Sciatic nerve (tissue), 2 donors: ENCODE measurements around the gene FNDC8. TPM values are rescaled to one million over a fixed set of nuclear protein-coding genes. Genes with fewer than 3 reads are reported as not detected.
"Not testable (repeated sequence)": the region's sequence is repeated elsewhere in the genome, so short reads cannot be mapped to it uniquely, and the experiment has no call there.

ENCODE experiments used
- ATAC-seq: fragments of 200-7000 bp; cut with Tn5 transposase; one replicate; pipeline ENCODE4 v1.9.1; 2020; ENCODE audit warnings: mild to moderate bottlenecking, moderate library complexity
- DNase-seq: peaks from one replicate; pipeline ENCODE4 v3.0.0-alpha.2; 2020; ENCODE audit warnings: low spot score
- intact Hi-C: fragments of 100-400 bp; cut with DNase I; formaldehyde crosslinking; loops from one replicate; pipeline ENCODE4 v1.14.2; 2022
- total RNA-seq: library from RNA; stranded (reverse); fragmentation: NEBNext Ultra II Directional; extraction: Animal tissue kit (Norgen Biotek cat#: 25700); gene quantifications from one replicate; pipeline ENCODE4 v1.2.1, GENCODE V29; 2021
- donor health status: DM: no; HTN: no; CAD: no.
- donor health status: DM: no; HTN: no; CAD: no.

Gene FNDC8
- total RNA-seq, 1 donor from 2014 or later, result not detected

GRCh38 chr17:35161281-35161761 lies 39.9 kb downstream of the FNDC8 start:
- ATAC-seq (no peak), DNase-seq (no peak)
- intact Hi-C loops, result no loop called here

DNA sequence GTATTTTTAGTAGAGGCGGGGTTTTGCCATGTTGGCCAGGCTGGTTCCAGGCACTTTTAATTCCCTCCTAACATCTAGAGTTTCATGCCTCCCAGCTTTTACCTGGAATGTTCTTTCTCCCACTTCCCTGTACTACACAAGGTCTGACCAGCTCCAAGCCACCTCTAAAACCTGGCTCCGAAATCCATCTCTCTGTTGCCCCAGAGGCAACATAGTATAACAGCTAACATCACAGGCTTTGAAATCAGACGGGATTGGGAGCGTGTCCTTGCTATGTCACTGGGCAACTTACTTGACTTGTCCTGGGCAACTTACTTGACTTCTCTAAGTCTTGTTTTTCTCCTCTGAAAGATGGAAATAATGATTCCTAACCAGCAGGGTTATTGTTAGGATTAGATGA lies 41.3 kb downstream of the FNDC8 start:
- no peak for ATAC-seq
- intact Hi-C loops, result no loop called here
- no peak for DNase-seq

- no peak for DNase-seq
- ATAC-seq, result no peak
- intact Hi-C loops, result no loop called here
Observed at GRCh38 chr17:35163886-35164285, 42.5 kb downstream of the FNDC8 start.

- intact Hi-C loops, result no loop called here
- DNase-seq, result no peak
- ATAC-seq, result no peak
Observed at GRCh38 chr17:35164716-35165115, 43.3 kb downstream of the FNDC8 start.

GRCh38 chr17:35166526-35166925 lies 45.1 kb downstream of the FNDC8 start:
- ATAC-seq (no peak), DNase-seq (peak; percentile 22)
- intact Hi-C loops, result no loop called here

- intact Hi-C loops, result no loop called here
- no peak for ATAC-seq
- peak; percentile 6 for DNase-seq
Observed at GRCh38 chr17:35167046-35167445, 45.6 kb downstream of the FNDC8 start.

DNA sequence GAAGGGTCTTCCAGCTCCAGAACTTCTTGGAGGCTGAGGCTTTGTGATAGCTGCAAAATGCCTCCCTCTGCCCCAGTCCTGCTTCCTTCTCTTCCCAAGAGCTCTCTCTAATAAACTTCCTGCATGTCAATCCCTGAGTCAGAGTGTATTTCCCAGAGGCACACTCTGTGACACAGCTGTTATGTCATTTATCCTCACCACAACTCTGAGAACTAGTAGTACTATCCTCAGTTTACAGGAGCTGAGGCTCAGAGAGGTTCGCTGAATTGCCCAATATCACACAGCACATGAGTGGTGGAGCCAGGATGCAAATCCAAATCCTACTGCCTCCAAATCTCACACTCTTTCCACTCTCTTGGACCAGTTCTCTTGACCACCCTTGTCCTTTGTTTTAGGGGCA lies 46.3 kb downstream of the FNDC8 start:
- ATAC-seq, result no peak

DNA sequence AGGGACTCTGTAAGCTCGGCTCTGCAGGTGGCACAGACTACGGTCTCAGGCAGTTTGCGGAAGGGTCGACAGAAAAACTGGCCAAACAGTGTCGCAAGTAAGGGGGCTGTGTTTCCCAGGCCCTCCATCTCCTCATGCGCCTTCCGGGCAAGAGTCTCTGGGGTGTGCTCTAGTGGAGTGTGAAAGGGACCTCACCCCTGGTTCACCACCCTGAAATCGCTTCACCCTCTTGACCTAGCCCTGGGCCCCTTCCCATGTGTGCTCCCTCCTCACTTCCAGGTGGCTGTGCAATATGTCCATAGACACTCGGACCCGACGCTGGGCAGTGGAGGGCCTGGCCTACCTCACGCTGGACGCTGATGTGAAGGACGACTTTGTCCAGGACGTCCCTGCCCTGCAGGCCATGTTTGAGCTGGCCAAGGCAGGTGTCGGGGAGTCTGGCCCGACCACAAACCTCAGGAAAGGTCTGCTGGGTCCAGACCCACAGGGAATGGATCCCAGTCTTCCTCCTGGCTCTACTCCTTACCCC lies 48.5 kb downstream of the FNDC8 start:
- no peak for ATAC-seq
- intact Hi-C loops, result no loop called here
- peak; percentile 34 for DNase-seq

More for the DNA sequence above, 46.3 kb downstream of the FNDC8 start:
- DNase-seq, result no peak
- intact Hi-C loops, result no loop called here

DNA sequence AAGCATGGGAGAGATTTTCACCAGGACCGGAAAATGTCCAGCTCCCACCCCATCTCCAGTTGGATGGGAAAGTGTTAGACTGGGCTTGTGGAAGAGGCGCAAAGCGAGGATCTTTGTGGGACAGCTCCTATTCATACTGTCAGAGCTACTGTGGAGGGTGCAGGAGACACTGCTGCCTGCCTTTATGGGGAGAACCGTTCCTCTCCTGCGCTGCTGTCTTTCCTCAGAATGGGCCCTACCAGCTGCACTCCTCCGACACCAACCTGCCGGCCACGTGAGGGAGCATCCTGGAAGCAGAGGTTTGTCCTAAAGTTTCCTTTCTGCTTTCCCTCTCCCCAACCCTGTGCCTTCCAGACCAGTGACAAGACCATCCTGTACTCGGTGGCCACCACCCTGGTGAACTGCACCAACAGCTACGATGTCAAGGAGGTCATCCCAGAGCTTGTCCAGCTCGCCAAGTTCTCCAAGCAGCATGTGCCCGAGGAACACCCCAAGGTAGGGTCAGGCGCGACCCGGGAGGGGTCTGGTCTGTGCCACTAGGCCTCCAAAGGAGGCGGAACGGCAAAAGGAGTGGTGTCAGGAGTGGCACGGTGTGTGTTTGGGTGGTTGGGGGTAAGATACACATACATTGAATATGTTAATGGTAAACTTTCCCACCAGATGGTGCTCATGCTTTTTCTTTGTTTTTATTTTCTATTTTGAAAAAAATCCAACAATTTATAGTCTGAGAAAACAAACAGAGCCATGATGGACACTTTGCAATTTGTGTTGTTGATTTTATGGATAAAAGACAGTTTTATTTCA lies 49.8 kb downstream of the FNDC8 start:
- DNase-seq, result peak; percentile 58
- peak; percentile 36 for ATAC-seq
- intact Hi-C loops, result no loop called here

DNA sequence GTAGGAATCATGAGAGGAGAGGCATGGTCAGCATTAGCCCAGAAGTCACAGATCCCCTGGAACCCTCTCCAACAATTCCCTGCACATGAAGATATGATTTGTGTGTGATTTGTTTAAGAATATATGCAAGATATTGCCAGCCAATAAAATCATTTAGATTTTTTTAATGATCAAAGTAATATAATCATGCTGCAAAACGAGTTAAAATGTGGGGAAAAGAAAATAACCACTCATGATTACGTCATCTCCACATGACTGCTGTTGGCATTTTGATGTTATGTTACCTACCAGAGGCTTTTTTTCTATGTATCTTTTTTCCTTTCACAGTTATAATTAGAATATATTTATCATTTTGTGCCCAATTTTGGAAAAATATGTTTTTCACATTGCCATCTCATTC lies 50.4 kb downstream of the FNDC8 start:
- intact Hi-C loops, result no loop called here
- DNase-seq (no peak), ATAC-seq (no peak)

DNA sequence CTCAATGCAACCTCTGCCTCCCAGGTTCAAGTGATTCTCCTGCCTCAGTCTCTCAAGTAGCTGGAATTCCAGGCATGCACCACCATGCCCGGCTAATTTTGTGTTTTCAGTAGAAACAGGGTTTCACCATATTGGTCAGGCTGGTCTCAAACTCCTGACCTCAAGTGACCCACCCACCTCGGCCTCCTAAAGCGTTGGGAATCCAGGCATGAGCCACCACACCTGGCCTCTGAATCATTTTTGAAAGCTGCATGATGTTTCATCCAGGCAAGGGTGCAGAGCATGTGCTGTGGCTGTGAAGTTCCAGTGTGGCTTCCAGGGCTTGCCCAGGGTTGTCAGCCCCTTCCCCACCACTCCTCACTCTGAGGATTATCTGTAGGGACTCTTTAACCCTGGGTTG lies 50.9 kb downstream of the FNDC8 start:
- ATAC-seq, intact Hi-C loops: not testable (repeated sequence)
- DNase-seq, result peak; percentile 7

DNA sequence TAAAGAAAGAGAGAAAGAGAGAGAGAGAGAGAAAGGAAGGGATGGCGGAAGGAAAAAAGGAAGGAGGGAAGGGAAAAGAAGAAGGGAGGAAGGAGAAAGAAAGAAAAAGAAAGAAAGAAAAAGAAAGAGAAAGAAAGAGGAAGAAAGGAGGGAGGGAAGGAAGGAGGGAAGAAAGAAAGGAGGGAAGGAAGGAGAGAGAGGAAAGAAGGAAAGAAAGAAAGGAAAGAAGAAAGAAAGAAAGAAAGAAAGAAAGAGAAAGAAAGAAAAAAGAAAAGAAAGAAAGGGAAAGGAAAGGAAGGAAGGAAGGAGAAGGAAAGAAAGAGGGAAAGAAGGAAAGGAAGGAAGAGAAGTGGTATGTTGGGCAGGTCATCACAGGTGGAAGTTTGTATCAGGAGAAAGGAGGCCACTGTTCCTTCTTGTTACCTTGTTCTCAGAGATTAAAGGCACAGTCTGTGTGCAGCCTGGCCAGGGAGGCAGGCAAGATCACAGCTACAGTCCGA lies 53.5 kb downstream of the FNDC8 start:
- intact Hi-C loops, result no loop called here
- ATAC-seq (no peak), DNase-seq (no peak)

GRCh38 chr17:35175638-35176415 lies 54.4 kb downstream of the FNDC8 start:
- ATAC-seq (no peak), DNase-seq (no peak)
- intact Hi-C loops, result no loop called here

- ATAC-seq, result no peak
- no peak for DNase-seq
- intact Hi-C loops, result no loop called here
Observed at GRCh38 chr17:35176897-35177296, 55.5 kb downstream of the FNDC8 start.

- DNase-seq, intact Hi-C loops, ATAC-seq: not testable (repeated sequence)
Observed at GRCh38 chr17:35179379-35179778, 58.0 kb downstream of the FNDC8 start.

Other genes starting within 250 kb of the FNDC8 start
- 2.9 TPM for gene CCT6B, start 160.2 kb upstream of the FNDC8 start, total RNA-seq
- 21.3 TPM for gene ZNF830, start 160.1 kb upstream of the FNDC8 start, total RNA-seq
- 35.2 TPM for gene LIG3, start 141.1 kb upstream of the FNDC8 start, total RNA-seq
- gene RFFL, start 57.9 kb upstream of the FNDC8 start, total RNA-seq, result 23.3 TPM
- gene RAD51D, start 1.8 kb upstream of the FNDC8 start, total RNA-seq, result 16.9 TPM
- gene NLE1, start 20.7 kb downstream of the FNDC8 start, total RNA-seq, result 13.5 TPM
- 0.04 TPM for gene UNC45B, start 26.2 kb downstream of the FNDC8 start, total RNA-seq
- not detected for gene SLC35G3, start 72.8 kb downstream of the FNDC8 start, total RNA-seq
- 47.7 TPM for gene SLFN5, start 121.5 kb downstream of the FNDC8 start, total RNA-seq